H1 (cell line): Measurements from ENCODE around the gene LPCAT1. TPM values are rescaled to one million over a fixed set of nuclear protein-coding genes. Genes with fewer than 3 reads are reported as not detected.
A peak's percentile ranks its signal among the peaks of the same experiment; 100 is the strongest.

Experiments used
- CTCF ChIA-PET: fragments of 300-600 bp; sonication (Branson Sonifier 250); formaldehyde crosslinking; loops from one replicate; lab custom pipeline; 2021; ENCODE audit not compliant: partially characterized antibody; lab: Charles Lee
- POLR2A ChIA-PET: fragments of 300-600 bp; sonication (Branson Sonifier 250); formaldehyde crosslinking; loops from one replicate; lab custom pipeline; 2021; ENCODE audit warnings: inconsistent platforms; ENCODE audit not compliant: partially characterized antibody; lab: Charles Lee
- DNase-seq, 2 experiments: peaks; one replicate each; pipeline versions ENCODE4 v3.0.0 to v3.0.0-alpha.2; 2010 to 2022; ENCODE audit warnings: low spot score in 2 of 2, low read depth in 1 of 2, mixed read lengths in 1 of 2
- FAIRE-seq: peaks from 2 replicates; lab custom pipeline; 2011; peaks lifted over from hg19 to GRCh38; lab: Jason Lieb, UNC
- H2AFZ ChIP-seq: 2 replicates; pipeline ENCODE4 v1.8.1; 2012; ENCODE audit warnings: low read length, inconsistent platforms
- H2AK5ac ChIP-seq: 2 replicates; pipeline ENCODE4 v1.6.1; 2013; ENCODE audit warnings: low read depth, low read length
- H2BK120ac ChIP-seq: replicated peaks from 2 replicates; pipeline ENCODE3; 2013; ENCODE audit warnings: low read depth, low read length, inconsistent platforms
- H2BK12ac ChIP-seq: 2 replicates; pipeline ENCODE4 v1.6.1; 2013; ENCODE audit warnings: low read depth, low read length
- H2BK15ac ChIP-seq: 2 replicates; pipeline ENCODE4 v1.6.1; 2013; ENCODE audit warnings: low read length
- H2BK20ac ChIP-seq: 2 replicates; pipeline ENCODE4 v1.6.1; 2013; ENCODE audit warnings: low read length
- H2BK5ac ChIP-seq: 2 replicates; pipeline ENCODE4 v1.6.1; 2013; ENCODE audit warnings: low read depth, low read length
- H3K14ac ChIP-seq: 2 replicates; pipeline ENCODE4 v1.6.1; 2013; ENCODE audit warnings: inconsistent platforms; ENCODE audit not compliant: insufficient read length
- H3K18ac ChIP-seq: 2 replicates; pipeline ENCODE4 v1.6.1; 2013; ENCODE audit warnings: low read length; ENCODE audit errors: extremely low read depth
- H3K23ac ChIP-seq: 2 replicates; pipeline ENCODE4 v1.6.1; 2013; ENCODE audit warnings: inconsistent platforms; ENCODE audit not compliant: insufficient read length
- H3K23me2 ChIP-seq: 2 replicates; pipeline ENCODE4 v1.6.1; 2013; ENCODE audit warnings: low read depth, low read length
- H3K27ac ChIP-seq: 2 replicates; pipeline ENCODE4 v1.6.1; 2011; ENCODE audit warnings: low read depth, low read length, inconsistent platforms
- H3K27me3 ChIP-seq, 4 experiments: replicated peaks in 1 of 4; 1 replicate in 1 of 4; 2 replicates in 3 of 4; pipeline versions ENCODE4 v1.6.1 to v1.8.1; 2011 to 2013; ENCODE audit warnings: low read length in 3 of 4, mild to moderate bottlenecking in 3 of 4, inconsistent platforms in 2 of 4, mixed read lengths in 2 of 4, moderate library complexity in 1 of 4; ENCODE audit not compliant: control insufficient read depth in 3 of 4, insufficient read depth in 3 of 4; ENCODE audit errors: extremely low read depth in 1 of 4
- H3K36me3 ChIP-seq, 4 experiments: 2 replicates each; pipeline versions ENCODE4 v1.6.1 to v1.8.1; 2011 to 2013; ENCODE audit warnings: mild to moderate bottlenecking in 4 of 4, low read length in 3 of 4, moderate library complexity in 2 of 4, control low read depth in 1 of 4, inconsistent platforms in 1 of 4; ENCODE audit not compliant: insufficient read depth in 4 of 4, control insufficient read depth in 2 of 4
- H3K4ac ChIP-seq: replicated peaks from 2 replicates; pipeline ENCODE3; 2013; ENCODE audit warnings: low read length, low read depth, mixed read lengths, inconsistent platforms; ENCODE audit not compliant: insufficient read length
- H3K4me1 ChIP-seq, 4 experiments: replicated peaks in 1 of 4; 1 replicate in 1 of 4; 2 replicates in 3 of 4; pipeline versions ENCODE4 v1.6.1 to v1.8.1; 2011 to 2013; ENCODE audit warnings: low read length in 3 of 4, inconsistent platforms in 2 of 4, mixed read lengths in 1 of 4; ENCODE audit not compliant: insufficient read depth in 4 of 4, control insufficient read depth in 3 of 4
- H3K4me2 ChIP-seq, 2 experiments: 2 replicates each; pipeline versions ENCODE4 v1.6.1 to v1.8.1; 2011 to 2013; ENCODE audit warnings: low read depth in 2 of 2, low read length in 2 of 2, control low read depth in 1 of 2, inconsistent platforms in 1 of 2, mild to moderate bottlenecking in 1 of 2; ENCODE audit not compliant: insufficient read depth in 1 of 2
- H3K4me3 ChIP-seq, 4 experiments: fragments of 200-600, 300-600 bp in 1 of 4; sonication (generic), shearing (Covaris generic), sonication (Bioruptor Twin) in 1 of 4; 2 replicates each; pipeline versions ENCODE4 v1.5.1 to v1.8.1; 2011 to 2016; ENCODE audit warnings: low read length in 4 of 4, low read depth in 3 of 4, control low read depth in 2 of 4, inconsistent platforms in 2 of 4, mild to moderate bottlenecking in 2 of 4, mixed read lengths in 1 of 4, moderate library complexity in 1 of 4; ENCODE audit not compliant: insufficient read depth in 2 of 4; ENCODE audit errors: extremely low read depth in 1 of 4
- H3K56ac ChIP-seq: replicated peaks from 2 replicates; pipeline ENCODE3; 2013; ENCODE audit warnings: low read depth, mild to moderate bottlenecking, mixed read lengths, low read length, inconsistent platforms; ENCODE audit not compliant: insufficient read length
- H3K79me1 ChIP-seq: 2 replicates; pipeline ENCODE4 v1.6.1; 2013; ENCODE audit warnings: low read depth, low read length, control low read depth
- H3K79me2 ChIP-seq, 2 experiments: 2 replicates each; pipeline versions ENCODE4 v1.6.1 to v1.8.1; 2012 to 2013; ENCODE audit warnings: low read length in 2 of 2, mild to moderate bottlenecking in 2 of 2, inconsistent platforms in 1 of 2; ENCODE audit not compliant: insufficient read depth in 2 of 2, control insufficient read depth in 1 of 2
- H3K9ac ChIP-seq, 4 experiments: replicated peaks in 1 of 4; 1 replicate in 1 of 4; 2 replicates in 3 of 4; pipeline versions ENCODE4 v1.6.1 to v1.8.1; 2011 to 2013; ENCODE audit warnings: low read depth in 3 of 4, low read length in 3 of 4, control low read depth in 2 of 4, mild to moderate bottlenecking in 2 of 4, moderate library complexity in 2 of 4, inconsistent platforms in 1 of 4; ENCODE audit errors: extremely low read depth in 1 of 4
- H3K9me3 ChIP-seq, 2 experiments: 2 replicates each; pipeline versions ENCODE4 v1.6.1 to v1.8.1; 2012 to 2013; ENCODE audit warnings: mild to moderate bottlenecking in 2 of 2, moderate library complexity in 2 of 2, control low read depth in 1 of 2, inconsistent platforms in 1 of 2, low read depth in 1 of 2, low read length in 1 of 2, mixed read lengths in 1 of 2; ENCODE audit not compliant: insufficient read depth in 2 of 2
- H4K20me1 ChIP-seq, 2 experiments: replicated peaks in 1 of 2; 2 replicates each; pipeline versions ENCODE3 to v1.8.1; 2011 to 2013; ENCODE audit warnings: inconsistent platforms in 2 of 2, low read length in 2 of 2, mild to moderate bottlenecking in 1 of 2; ENCODE audit not compliant: insufficient read depth in 2 of 2, control insufficient read depth in 1 of 2
- H4K5ac ChIP-seq: 2 replicates; pipeline ENCODE4 v1.6.1; 2013; ENCODE audit warnings: low read length, low read depth, mixed read lengths, inconsistent platforms; ENCODE audit not compliant: insufficient read length
- H4K8ac ChIP-seq: 2 replicates; pipeline ENCODE4 v1.8.0; 2013; ENCODE audit warnings: mild to moderate bottlenecking, moderate library complexity, low read length, inconsistent platforms; ENCODE audit not compliant: insufficient read depth; ENCODE audit errors: extremely low read depth
- H4K91ac ChIP-seq: replicated peaks from 2 replicates; pipeline ENCODE3; 2013; ENCODE audit warnings: low read length, mixed read lengths, inconsistent platforms; ENCODE audit not compliant: insufficient read length
- ASH2L ChIP-seq: fragments of 200-600, 300-600 bp; sonication (generic); IDR thresholded peaks from one replicate; pipeline ENCODE4 v1.7.1; 2017; ENCODE audit warnings: low read length
- BCL11A ChIP-seq, 2 experiments: IDR thresholded peaks; one replicate each; pipeline ENCODE4 v1.6.1; 2011; ENCODE audit warnings: low read depth in 2 of 2, low read length in 2 of 2, mild to moderate bottlenecking in 2 of 2
- CREB1 ChIP-seq: IDR thresholded peaks from 2 replicates; pipeline ENCODE4 v1.6.1; 2012; ENCODE audit warnings: inconsistent platforms
- CTBP2 ChIP-seq: IDR thresholded peaks from 2 replicates; pipeline ENCODE4 v1.7.0; 2011; ENCODE audit warnings: borderline replicate concordance, mild to moderate bottlenecking, moderate library complexity, mixed read lengths, low read length; ENCODE audit not compliant: insufficient read depth, insufficient read length
- E2F6 ChIP-seq: IDR thresholded peaks from 2 replicates; pipeline ENCODE4 v1.6.1; 2012; ENCODE audit warnings: inconsistent platforms
- EZH2 ChIP-seq: fragments of 200-600 bp; sonication (generic); IDR thresholded peaks from 2 replicates; pipeline ENCODE4 v1.7.1; 2012; ENCODE audit warnings: low read depth, mild to moderate bottlenecking, moderate library complexity, low read length, inconsistent platforms; ENCODE audit not compliant: severe bottlenecking
- GTF2F1 ChIP-seq: IDR thresholded peaks from 2 replicates; pipeline ENCODE4 v1.6.1; 2012; ENCODE audit warnings: low read depth, low read length, improper control_type of control experiment, borderline replicate concordance
- JUN ChIP-seq: IDR thresholded peaks from 2 replicates; pipeline ENCODE4 v1.6.1; 2011; ENCODE audit warnings: low read depth, mild to moderate bottlenecking, improper control_type of control experiment, low read length
- PHF8 ChIP-seq: fragments of 200-600 bp; sonication (generic); conservative IDR thresholded peaks from 2 replicates; pipeline ENCODE4 v1.7.1; 2012; ENCODE audit warnings: low read depth, mild to moderate bottlenecking, inconsistent platforms, low read length, moderate library complexity
- SAP30 ChIP-seq: fragments of 300-600 bp; sonication (generic); IDR thresholded peaks from 2 replicates; pipeline ENCODE4 v1.7.1; 2012; ENCODE audit warnings: low read length, moderate library complexity, mild to moderate bottlenecking, inconsistent platforms; ENCODE audit not compliant: insufficient read depth, insufficient replicate concordance
- SIRT6 ChIP-seq: IDR thresholded peaks from one replicate; pipeline ENCODE4 v1.7.1; 2012; ENCODE audit warnings: low read length, inconsistent platforms
- SUZ12 ChIP-seq: fragments of 200-600 bp; sonication (generic); IDR thresholded peaks from 2 replicates; pipeline ENCODE4 v1.6.1; 2012; ENCODE audit warnings: mild to moderate bottlenecking, inconsistent platforms, low read length, moderate library complexity, mixed read lengths
- ZNF274 ChIP-seq: IDR thresholded peaks from 2 replicates; pipeline ENCODE4 v1.7.0; 2012; ENCODE audit warnings: low read length, borderline replicate concordance; ENCODE audit errors: extremely low read depth
- WGBS, 2 experiments: shearing (Covaris generic) in 1 of 2; methylation state at CpG; one replicate each; pipeline versions ENCODE4 v1.1.6 to v1.1.7; 2013 to 2015; ENCODE audit warnings: low lambda C conversion rate in 2 of 2, mixed read lengths in 2 of 2, inconsistent platforms in 1 of 2, low coverage in 1 of 2, missing lambda C conversion rate in 1 of 2; ENCODE audit not compliant: insufficient replicate concordance in 2 of 2, insufficient coverage in 1 of 2, insufficient read length in 1 of 2; ENCODE audit errors: extremely low coverage in 1 of 2, missing lambda C conversion rate in 1 of 2; 5-methylcytosine and 5-hydroxymethylcytosine counted together
- polyA plus RNA-seq, 7 experiments: library from polyadenylated mRNA; depleted of rRNA in 3 of 7; stranded (reverse) in 5 of 7; unstranded in 2 of 7; fragments of >200 nt in 5 of 7; fragments of 200-250 nt in 2 of 7; gene quantifications; 1 replicate in 5 of 7; 2 replicates in 1 of 7; 4 replicates in 1 of 7; pipeline versions ENCODE4 v1.2.1 to v1.2.3, GENCODE V29; 2011 to 2013; ENCODE audit warnings: missing spikeins in 2 of 7, mixed read lengths in 2 of 7
- total RNA-seq: library from RNA; stranded (reverse); fragmentation: NEBNext Ultra II Directional; extraction: Animal tissue kit (Norgen Biotek cat#: 25700); gene quantifications from 2 replicates; pipeline ENCODE4 v1.2.1, GENCODE V29; 2021

The LPCAT1 gene
- total and polyA plus RNA-seq, 2 of the 8 experiments (the other 6 are each of a cell fraction or from before 2014, with no cell fraction given), result 107 to 260 TPM

GRCh38 chr5:1554410-1554967 lies 30.7 kb upstream of the LPCAT1 start:
- Histone ChIP-seq H2BK15ac (no peak overlapping the region), H3K14ac (no peak overlapping the region), H2BK12ac (no peak overlapping the region), H3K56ac (no peak overlapping the region), H3K23me2 (no peaks in the 10 kb centered on the region), H3K18ac (no peak overlapping the region), H4K5ac (no peak overlapping the region), H2AFZ (no peak overlapping the region), H3K4ac (no peak overlapping the region), H3K9ac (no peak overlapping the region), H3K23ac (no peak overlapping the region), H4K91ac (no peak overlapping the region), H4K20me1 (no peaks in the 10 kb centered on the region), H4K8ac (no peak overlapping the region), H2AK5ac (no peak overlapping the region), H3K79me1 (no peaks in the 10 kb centered on the region), H3K27ac (no peak overlapping the region), H3K4me3 (no peak overlapping the region), H3K79me2 (no peaks in the 10 kb centered on the region), H2BK20ac (no peak overlapping the region), H2BK5ac (no peak overlapping the region), H2BK120ac (no peak overlapping the region), H3K9me3 (no peaks in the 10 kb centered on the region), H3K27me3 (no peaks in the 10 kb centered on the region), H3K4me1 (no peaks in the 10 kb centered on the region; a peak in 1 of 7 replicates), H3K4me2 (no peak overlapping the region), H3K36me3 (no peaks in the 10 kb centered on the region)
- WGBS, 2 experiments, result 96% methylated on average over 11 of the region's 11 CpGs; no CpG with 5 or more reads in 1 of the 2 experiments
- ChIA-PET POLR2A (no interaction called here), CTCF (interaction anchor here (0.6 to 2.3 kb wide), 3 partner anchors 9 to 95 kb away, joined by 3 to 5 read pairs (median 4); no protein-coding TSS in a partner anchor)
- DNase-seq (peak in 1 of 2 experiments; percentile 36), FAIRE-seq (no peak)
- TF ChIP-seq SAP30, result no peak
- no peak for TF ChIP-seq JUN
- TF ChIP-seq ASH2L, result no peak
- no peak for TF ChIP-seq BCL11A (IDR thresholded peaks at IDR 0.05; ENCODE audit: low read depth in 2 of 2, low read length in 2 of 2)
- no peak for TF ChIP-seq ZNF274
- TF ChIP-seq EZH2, result no peak
- no peak for TF ChIP-seq SIRT6
- TF ChIP-seq CREB1, result no peak
- no peak for TF ChIP-seq PHF8
- TF ChIP-seq E2F6, result no peak
- TF ChIP-seq GTF2F1, result no peak
- no peak for TF ChIP-seq SUZ12
- TF ChIP-seq CTBP2, result no peak
